ENCODE results near the gene DGUOK.

DGUOK gene

DNA sequence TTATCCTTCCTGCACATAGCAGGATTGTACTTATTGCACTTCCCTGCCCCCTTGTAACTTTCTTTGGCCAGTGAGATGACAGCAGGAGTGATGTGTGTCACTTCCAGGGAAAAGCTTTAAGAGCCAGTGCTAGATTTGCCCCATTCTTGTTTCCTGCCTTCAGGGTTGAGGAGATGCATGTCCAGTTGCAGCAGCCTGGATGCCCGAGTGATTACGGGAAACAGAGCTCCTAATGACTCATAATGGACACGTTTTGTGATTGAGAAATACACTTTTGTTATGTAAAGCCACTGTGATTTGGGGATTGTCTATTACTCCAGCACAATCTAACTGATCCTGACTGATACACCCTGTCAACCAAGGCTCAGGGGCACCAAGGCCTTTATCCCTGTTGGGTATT is 53.0 kb downstream of the DGUOK start:
- DNase-seq (ENCODE audit: low read depth): no peak

DNA sequence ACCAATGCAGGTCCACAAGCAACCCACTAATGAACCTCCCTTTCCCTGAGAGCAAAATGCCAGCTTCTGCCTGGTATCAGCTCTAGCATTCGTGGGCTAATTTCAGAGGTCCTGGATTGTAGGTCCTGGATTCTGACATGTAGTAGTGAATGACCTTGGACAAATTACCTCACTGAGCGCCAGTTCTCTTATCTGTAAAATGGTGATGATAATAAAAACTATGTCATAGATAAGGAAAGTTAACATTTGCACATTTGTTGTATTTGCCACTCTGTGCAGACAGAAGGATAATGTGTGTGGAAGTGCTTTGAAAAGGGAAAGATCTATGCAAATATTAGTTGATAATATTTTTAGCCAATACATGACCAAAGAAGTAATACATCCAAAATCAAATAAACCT is 53.9 kb downstream of the DGUOK start:
- no peak for DNase-seq (ENCODE audit: low read depth)

DNA sequence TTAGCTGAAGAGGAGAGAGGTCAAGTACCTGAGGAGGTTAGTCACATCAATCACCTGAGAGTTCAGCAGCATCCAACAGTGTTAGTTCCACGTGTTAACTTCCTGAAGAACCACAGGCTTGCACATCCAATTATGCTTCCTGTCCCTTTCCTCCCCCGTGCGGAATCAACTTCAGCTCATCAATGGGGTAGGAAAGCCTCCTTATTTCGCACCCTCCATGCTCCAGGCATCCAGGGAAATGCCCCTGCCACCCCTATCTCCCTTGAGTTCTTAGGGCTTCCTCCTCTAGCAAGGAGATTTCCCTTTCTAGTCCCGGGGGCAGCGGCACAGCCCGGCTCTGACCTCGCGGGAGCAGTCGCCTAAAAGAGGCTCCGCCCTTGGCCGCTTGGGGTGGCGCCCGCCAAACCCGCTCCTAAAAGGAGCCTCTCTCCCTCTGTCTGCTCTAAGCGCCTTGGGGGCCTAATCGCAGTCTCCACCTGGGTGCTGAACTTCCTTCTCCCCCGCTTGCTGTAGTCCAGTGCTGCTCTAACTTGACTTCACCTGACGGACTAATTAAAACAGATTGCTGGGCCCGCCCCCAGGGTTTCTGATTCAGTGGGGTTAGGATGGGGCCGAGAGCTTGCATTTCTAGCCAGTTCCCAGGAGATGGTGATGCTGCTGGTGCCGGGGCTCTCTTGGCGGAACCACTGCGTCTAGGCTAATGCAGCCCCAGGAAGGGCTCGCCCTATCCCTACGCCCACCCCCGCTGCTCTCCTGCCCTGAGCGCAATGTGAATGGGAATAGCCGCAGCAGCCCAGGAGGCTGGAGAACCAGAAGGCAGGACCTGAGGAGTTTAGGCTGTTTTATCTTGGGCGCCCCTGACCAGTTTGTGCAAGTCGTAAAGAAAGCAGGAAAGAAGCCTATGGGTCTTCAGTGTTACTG is 54.7 kb downstream of the DGUOK start:
- DNase-seq (ENCODE audit: low read depth): no peak

DNA sequence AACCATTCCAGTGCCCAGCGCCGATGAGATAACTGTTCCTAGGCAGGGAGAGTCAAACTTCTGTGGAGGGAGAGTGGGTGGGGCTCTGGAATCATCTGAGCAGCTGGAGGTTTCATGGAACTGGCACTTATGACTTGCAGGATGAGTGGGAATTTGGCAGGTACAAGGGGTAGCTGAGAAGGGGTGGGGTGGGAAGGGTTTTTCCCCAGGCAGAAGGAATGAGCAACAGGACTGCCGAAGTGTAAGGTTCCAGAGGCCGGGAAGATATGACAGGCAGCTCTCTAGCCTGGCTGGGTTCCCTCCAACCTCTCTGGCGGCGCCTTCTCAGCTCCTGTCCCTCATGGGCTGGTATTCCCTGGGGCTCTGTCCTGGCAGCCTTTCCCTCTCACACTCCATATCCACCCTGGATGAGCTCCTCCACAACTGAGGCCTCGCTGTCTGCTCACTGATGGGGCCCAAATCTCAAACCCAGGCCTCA is 55.5 kb downstream of the DGUOK start:
- DNase-seq (ENCODE audit: low read depth): no peak

DNA sequence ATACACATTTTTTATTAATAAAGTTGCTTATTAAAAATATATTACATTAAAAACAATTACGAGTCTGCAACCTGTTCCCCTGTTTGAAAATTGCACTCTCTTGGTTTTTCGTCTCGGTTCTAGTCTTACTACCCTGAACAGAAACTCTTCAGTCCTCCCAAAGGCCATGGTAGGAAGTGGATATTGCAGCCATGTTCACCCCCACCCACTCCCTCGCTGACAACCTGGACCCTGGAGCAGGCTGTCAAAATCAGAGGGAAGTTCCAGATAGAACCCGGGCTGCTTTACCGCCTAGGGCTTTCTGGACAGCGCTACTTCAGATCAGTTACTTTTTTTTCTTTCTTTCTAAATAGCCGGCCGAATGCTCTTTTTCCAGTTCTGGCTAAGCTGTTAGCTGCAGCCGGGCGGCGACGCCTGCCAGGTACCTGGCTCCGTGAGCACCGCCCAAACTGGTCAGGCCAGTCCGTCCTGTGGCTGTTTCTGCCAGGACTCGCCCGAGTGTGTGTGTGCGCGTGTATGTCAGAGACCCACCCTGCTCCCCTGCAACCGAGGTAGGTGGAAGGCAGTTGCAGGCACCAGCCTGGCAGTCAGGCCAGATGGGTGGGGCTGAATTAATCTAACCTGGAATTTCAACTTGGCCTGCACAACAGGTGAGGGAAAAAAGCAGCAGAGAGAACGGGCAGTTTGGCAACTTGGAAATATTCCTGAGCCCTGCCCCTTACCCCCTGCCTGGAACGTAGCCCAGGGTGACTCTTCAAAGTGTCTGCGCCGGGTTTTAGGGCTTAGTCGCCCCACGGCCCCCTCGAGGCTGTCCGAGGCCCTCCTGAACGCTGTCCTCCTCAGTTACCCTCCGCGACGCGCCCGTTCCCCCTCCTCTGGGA is 56.9 kb downstream of the DGUOK start:
- DNase-seq (ENCODE audit: low read depth): no peak

DNA sequence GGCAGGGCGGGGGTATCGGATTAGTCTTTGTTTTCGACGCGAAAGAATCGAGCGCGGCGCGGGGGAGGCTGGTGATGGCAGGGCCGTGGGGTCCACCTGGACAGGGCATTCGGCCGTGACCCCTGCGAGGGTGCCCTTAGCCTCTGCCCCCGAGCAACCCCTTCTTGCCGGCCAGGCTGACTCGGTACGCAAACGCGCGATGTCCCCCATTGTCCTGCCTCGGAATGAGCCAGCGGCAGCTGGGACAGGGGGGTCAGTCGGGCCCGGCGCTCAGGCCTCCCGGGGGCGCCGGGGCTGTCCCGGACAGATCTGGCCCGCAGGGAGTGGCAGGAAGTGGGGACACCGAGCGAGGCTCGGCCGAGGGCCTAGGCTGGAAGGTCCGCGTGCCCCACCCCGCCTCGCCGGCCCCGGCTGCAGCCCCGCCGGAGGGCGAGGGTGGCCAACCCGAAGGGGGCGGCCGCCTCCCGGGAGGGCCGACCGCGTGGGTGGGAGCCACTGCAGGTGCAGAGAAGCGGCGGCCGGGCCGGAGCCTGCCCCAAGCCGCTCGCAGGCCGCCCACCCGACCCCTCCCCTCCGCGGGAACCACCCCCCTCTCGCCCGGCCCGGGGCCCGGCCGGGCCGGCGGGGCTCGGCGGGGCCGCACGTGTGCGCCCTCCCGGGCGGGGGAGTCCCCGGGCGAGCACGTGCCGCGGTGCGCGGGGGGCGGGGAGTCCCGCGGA is 57.7 kb downstream of the DGUOK start, which contains the start of gene TET3:
TET3 (plus strand) TSS at position 708 of the 719 bp plus-strand sequence. CDS start 1,494 bp downstream, outside the sequence.
- peak; percentile 45 for DNase-seq (ENCODE audit: low read depth)

DNA sequence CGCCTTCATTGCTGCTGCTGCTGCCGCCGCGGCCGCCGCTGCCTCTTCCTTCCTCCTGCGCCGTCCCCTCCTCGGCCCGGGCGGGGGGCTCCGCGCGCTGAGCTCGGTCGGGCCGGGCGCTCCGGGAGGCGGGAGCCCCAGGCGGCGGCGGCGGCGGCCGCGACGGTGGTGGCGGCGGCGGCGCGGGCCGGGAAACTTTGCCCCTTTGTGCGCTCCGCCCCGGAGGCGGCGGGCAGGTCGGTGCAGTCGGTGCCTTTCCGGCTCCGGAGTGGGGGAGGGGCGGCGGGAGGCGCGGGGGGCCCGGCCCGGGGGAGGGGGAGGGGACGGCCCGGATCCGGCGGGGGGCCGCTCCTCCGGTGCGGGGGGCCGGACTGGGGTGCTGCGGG is 58.2 kb downstream of the DGUOK start:
- DNase-seq (ENCODE audit: low read depth): no peak

DNA sequence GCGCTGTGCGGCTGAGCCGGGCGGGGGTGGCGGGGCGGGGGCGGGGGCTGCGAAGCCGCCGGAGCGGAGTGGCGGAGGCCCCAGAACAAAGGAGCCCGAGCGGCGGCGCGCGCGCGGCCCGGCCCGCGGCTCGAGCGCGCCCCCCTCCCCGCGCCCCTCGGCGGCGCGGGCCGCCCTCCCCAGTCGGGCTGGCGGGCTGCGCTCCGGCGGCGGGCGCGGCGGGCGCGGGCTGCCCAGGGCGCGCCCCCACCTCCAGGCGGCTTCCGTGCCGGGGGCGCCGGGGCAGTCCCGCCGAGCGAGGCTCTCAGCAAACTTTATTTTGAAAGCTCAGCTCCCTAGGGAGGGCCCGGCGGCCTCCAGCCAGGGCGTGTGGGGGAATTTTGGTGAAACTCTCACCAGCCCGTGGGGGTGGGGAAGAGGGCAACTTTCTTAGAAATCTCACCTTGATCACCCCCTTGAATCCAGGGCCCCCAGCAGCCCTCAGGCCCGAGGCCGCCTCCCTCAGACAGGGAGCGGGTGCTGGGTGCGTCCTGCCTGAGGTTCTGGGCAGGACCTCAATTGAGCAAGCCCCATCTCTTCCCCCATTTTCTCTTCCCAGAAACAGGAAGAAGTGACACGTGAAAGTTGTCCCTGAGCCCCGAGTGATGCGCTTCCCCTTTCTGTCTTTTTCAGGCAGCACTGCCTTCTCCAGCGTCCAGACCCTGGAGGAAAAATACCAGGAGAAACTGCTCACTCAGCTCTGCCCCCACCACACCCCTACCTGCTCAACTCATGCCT is 58.8 kb downstream of the DGUOK start:
- DNase-seq (ENCODE audit: low read depth): no peak

DNA sequence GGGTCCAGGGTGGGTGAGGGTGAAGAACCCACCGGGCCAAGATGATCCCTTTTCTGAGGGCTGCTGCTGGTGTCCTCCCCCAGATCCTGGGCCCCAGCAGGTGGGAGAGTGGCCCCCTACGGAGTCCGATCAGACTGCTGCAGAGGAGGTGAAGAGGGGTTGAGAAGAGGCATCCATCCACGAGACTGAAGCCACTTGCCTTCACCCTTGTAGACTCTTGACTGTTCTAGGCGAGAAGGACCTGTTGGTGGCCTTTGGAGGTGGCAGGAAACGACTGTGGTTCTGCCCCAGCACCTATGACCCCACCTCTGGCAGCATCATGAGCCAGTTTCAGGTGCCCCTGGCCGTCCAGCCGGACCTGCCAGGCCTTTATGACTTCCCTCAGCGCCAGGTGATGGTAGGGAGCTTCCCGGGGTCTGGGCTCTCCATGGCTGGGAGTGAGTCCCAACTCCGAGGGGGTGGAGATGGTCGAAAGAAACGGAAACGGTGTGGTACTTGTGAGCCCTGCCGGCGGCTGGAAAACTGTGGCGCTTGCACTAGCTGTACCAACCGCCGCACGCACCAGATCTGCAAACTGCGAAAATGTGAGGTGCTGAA is 59.5 kb downstream of the DGUOK start:
- DNase-seq (ENCODE audit: low read depth): no peak

DNA sequence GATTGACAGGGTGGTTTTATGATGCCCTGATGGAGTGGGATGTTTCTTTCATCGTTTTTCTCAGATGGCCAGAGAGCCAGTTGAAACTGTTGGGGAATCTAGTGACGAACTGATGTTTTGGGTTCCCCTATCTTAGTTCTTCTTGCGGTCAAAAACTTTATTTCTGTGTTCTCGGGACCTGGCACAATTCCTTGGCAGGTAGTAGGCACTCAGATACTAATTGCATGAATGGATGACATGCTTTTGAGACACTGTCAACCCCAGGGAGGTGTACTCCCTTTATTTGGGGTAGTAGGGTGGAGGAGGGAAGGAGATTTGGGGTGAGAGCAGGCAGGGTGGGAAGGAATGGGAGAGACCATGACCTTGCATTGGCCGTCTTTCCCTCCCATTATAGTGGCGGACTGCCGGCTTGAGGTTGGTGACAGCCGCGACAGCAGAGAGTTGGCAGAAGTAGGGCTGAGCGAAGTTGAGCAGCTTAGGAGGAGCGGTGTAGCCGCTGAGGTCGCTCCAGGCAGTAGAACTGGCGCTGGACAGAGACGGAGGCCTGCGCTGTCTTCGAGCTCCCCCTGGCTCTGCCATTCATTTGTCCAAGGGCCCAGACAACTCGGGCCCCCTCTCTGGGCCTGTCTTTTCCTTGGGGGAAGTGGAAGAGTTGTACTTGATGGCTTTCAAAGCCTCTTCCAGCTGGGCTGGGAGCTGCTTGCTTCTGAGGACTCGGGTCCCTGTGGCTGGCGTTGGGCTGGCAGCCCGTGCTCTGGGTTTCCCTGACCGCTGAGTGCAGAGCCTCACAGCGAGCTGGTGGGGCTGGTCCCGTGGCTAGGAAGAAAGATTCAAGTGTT is 60.6 kb downstream of the DGUOK start:
- no peak for DNase-seq (ENCODE audit: low read depth)

DNA sequence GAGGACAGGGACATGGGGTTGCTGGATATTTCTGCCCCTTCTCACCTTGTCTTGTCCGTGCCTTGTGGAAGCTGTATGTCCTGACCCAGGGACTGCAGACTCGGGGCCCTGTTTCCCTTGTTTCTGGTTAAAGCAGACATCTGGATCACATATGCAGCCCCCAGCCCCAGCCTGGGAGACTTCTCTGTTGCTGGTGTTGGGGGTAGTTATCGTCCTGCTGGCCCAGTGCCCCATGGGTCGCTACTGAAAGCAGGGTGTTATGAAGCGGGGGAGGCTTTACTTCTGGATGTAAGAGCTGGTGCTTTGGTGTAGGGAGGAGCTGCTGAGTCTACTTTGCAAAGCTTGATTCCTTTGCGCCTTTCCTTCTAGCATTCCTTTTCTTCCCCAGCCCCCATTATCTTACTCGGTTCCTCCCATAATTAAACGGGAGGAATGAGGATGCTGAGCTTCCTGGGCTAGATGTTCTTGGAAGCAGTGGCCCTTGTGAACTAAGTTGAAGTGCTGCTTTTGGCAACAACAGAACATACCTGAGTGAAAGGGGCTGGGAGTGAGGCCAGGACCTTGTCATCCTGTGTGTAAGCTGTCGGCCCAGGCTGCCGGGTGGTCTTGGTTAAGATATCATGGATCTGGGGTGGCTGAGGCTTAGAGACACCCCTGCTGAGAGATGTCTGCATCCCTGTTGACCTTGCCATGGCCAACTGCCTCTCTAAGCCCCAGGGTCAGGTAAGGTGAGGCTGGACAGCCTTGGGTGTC is 61.4 kb downstream of the DGUOK start:
- DNase-seq (ENCODE audit: low read depth): no peak

DNA sequence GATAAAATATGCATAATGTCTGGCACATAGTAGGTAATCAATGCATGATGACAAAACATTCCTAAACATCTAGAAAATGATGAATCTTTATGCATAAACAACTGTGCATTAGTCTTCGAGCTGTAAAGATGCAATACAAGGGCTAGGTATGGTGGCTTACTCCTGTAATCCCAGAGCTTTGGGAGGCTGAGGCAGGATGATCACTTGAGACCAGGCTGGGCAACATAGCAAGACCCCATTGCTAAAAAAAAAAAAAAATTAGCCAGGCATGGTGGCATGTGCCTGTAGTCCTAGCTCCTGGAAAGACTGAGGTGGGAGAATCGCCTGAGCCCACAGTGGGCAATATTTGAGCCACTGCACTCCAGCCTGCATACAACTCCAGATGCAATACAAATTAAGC is 63.3 kb downstream of the DGUOK start:
- DNase-seq (ENCODE audit: low read depth): no peak

DNA sequence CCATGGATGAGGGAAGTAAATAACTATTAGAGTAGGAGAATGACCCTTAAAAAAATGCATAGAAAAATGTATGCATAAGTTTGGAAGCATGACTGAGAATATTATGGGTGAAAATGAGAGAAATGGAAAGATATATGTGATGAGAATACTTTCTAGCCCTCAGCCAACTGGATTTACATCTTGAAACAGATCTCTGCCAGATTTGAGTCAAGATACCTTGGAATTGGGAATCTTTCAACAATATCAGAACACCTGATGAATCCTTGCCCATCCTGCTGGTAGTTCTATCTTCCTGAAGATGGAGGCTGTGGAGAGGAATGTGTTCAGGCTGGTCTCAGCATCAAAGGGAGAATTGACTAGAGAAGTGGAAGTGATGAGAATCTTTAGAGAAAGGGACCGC is 63.9 kb downstream of the DGUOK start:
- no peak for DNase-seq (ENCODE audit: low read depth)

DNA sequence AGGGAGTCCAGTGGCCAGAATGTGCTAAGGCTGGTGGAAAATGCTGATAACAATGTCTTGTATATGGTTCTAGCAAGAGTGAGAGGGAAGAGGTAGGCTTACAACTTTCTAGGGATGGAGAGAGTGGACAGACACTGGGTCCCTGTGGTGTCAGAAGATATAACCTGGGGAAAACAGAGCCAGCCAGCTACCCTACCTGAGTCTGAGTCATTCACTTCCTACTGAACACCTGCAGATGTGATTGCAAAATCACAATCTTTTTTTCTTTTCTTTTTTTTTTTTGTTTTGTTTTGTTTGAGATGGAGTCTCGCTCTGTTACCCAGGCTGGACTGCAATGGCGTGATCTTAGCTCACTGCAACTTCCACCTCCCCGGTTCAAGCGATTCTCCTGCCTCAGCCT is 65.4 kb downstream of the DGUOK start:
- no peak for DNase-seq (ENCODE audit: low read depth)

DNA sequence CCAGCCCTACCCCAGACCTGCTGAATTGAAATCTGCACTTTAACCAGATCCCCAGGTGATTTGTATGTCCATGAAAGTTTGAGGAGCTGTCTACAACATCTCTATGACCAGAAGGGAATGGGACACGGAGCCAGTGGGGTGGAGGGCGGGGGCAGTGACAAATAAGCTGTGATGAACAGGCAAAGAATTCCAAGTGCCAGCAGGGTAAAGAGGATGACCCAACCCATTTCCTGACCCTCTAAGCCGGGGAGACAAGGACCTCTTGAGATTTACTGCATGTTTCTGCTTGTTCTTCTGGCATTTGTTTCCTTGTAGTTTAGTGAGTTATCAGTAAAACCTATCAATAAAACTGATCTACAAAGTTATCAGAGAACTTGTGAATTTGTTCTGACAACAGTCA is 66.7 kb downstream of the DGUOK start:
- no peak for DNase-seq (ENCODE audit: low read depth)

DNA sequence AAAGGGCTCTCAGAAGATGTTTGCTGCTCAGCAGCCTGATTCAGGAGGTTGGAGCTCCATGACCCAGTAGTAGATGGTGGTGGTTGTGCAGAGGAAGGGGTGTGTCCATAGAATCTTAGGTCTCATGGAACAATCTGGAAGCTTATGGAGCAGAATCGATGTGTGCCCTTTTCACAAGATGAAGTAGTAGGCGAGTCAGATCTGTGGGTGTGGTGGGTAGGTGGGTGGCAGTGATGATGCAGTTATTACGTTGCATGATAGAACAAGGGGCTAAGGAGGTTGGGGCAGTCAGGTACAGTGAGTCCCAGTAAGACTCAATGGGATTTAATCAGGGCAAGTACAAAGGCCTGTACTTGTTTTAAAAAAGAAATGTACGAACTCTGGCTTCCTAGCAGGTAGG is 67.1 kb downstream of the DGUOK start:
- DNase-seq (ENCODE audit: low read depth): no peak

DNA sequence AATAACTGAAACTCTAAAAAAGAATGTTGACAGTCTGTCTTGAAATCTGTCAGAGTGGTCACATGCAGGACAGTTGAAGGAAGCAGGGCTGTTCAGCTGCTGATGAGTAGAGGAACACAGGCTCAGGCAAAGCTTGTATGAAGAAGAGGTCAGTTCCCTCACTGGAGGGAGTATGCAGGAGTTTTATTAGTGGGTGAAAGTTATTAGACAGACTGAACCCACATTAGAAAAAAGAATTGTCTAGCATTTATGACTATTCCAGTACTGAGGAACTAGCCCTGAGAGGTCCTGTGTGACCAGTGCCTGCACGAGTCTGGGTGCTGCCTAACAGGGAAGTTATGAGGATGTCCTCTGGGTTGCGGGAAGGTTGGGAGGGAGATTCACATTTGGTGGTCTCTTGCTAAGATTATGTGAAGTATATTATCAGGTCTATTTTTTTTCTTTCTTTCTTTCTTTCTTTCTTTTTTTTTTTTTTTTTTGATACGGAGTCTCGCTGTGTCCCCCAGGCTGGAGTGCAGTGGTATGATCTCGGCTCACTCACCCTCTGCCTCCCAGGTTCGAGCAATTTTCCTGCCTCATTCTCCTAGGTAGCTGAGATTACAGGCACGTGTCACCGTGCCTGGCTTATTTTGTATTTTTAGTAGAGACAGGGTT is 67.6 kb downstream of the DGUOK start:
- DNase-seq (ENCODE audit: low read depth): no peak

DNA sequence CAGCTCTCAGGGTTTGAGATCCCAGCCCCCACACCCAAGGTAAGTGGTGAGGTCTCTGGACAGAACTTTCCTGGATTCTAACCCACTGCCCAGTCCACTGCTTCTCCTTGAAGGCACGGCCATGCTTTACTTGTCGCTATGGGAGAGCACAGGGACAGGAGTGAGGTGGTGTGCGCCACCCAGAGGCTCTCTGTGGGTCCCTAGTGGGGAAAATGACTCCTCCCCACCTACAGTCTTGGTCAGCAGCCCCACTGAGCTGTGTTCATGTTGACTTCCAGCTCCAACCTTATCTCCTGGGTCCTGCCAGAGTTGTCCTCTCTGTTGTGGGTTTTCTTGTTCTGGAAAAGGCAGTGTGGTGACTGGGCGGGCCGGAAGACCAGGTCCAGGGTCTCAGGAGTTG is 69.1 kb downstream of the DGUOK start:
- no peak for DNase-seq (ENCODE audit: low read depth)

DNA sequence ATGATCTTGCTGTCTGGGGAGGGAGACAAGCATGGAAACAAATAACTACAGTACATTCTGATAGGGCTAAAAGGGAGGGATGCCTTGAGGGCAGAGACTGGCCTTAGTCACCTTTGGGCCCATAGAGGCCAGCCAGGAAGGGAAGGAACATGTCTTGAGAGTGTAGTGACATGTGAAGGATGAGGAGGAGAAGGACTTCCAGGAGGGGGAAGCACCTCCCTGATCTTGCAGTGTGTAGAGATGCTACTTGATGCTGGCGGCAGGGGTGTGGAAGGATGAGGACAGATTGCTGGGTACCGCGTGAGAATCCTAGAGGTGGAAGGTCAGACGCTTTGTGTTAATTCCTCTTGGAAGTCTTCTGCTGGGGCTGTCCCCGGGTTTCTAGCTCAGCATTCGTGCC is 71.1 kb downstream of the DGUOK start:
- DNase-seq (ENCODE audit: low read depth): no peak
